HG03442 (cell line): Measurements from ENCODE around the gene UBE2L6.

ENCODE experiments used
- ATAC-seq: cut with Tn5 transposase; IDR thresholded peaks from one replicate; pipeline ENCODE4 v1.9.1; 2021; ENCODE audit warnings: mild to moderate bottlenecking, moderate library complexity; ENCODE audit not compliant: unreplicated experiment

The UBE2L6 gene

DNA sequence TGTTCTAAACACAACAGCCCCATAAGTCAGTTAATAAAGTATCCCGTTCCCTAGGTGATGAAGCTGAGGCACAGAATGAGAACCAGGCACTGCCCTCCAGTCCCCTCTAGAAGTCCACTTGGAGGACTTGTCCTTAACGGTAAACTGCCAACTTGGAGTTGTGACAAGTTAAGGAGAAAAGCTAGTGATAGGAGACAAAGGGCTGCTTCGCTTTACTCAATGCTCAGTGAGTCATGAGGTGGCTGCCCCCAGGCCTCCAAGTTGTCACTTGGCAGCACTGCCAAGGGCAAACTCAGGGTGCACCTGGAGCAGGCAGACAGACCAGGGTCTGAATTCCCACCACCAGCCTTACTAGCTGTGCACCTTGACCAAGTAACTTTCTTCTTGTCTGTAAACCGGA lies 65.5 kb downstream of the UBE2L6 start:
- no peak for ATAC-seq
